K562 (cell line): ENCODE measurements around the gene PRM2. TPM values are rescaled to one million over a fixed set of nuclear protein-coding genes. Genes with fewer than 3 reads are reported as not detected.
A peak's percentile ranks its signal among the peaks of the same experiment; 100 is the strongest.

Experiments
- BCOR ChIP-seq: fragments of 450-650 bp; IDR thresholded peaks from 2 replicates; pipeline ENCODE4 v1.6.1; 2016
- HNRNPUL1 ChIP-seq: fragments of 200-400 bp; formaldehyde crosslinking; IDR thresholded peaks from 2 replicates; pipeline ENCODE4 v1.6.1; 2017; ENCODE audit warnings: low read length
- MGA ChIP-seq: fragments of 450-650 bp; IDR thresholded peaks from 2 replicates; pipeline ENCODE4 v1.6.1; 2016; ENCODE audit warnings: mild to moderate bottlenecking, moderate library complexity
- PATZ1 ChIP-seq: fragments of 250-450 bp; sonication (Bioruptor Pico); IDR thresholded peaks from 2 replicates; pipeline ENCODE4 v1.5.0; 2020; ENCODE audit warnings: mild to moderate bottlenecking, borderline replicate concordance
- PRDM10 ChIP-seq: fragments of 450-650 bp; IDR thresholded peaks from 2 replicates; pipeline ENCODE4 v1.6.1; 2018; ENCODE audit not compliant: partially characterized antibody
- SMARCA5 ChIP-seq: fragments of 450-650 bp; IDR thresholded peaks from 2 replicates; pipeline ENCODE4 v1.6.1; 2016
- SNIP1 ChIP-seq: fragments of 450-650 bp; IDR thresholded peaks from 2 replicates; pipeline ENCODE4 v1.7.1; 2017; ENCODE audit warnings: low read depth, mild to moderate bottlenecking
- TBP ChIP-seq: optimal IDR thresholded peaks from 2 replicates; pipeline ENCODE3; 2011; ENCODE audit warnings: low read depth, low read length, improper control_type of control experiment
- TFAM ChIP-seq: fragments of 250-450 bp; sonication (Bioruptor Pico); conservative IDR thresholded peaks from 2 replicates; pipeline ENCODE4 v1.5.0; 2021; ENCODE audit warnings: mild to moderate bottlenecking, moderate library complexity
- polyA plus RNA-seq, 8 experiments: library from polyadenylated mRNA; depleted of rRNA in 4 of 8; stranded (reverse) in 5 of 8; unstranded in 3 of 8; fragments of >200 nt; fragmentation: Nextera tagmentation in 2 of 8; fragmentation: Illumina TruSeq in 1 of 8; extraction: Ambion mirVana in 2 of 8; extraction: Trizol in 1 of 8; gene quantifications; 2 replicates each; pipeline versions ENCODE4 v1.2.1 to v1.2.3, GENCODE V29; 2011 to 2014; ENCODE audit warnings: inconsistent platforms in 1 of 8, missing spikeins in 1 of 8
- total RNA-seq, 7 experiments: library from RNA; depleted of rRNA in 6 of 7; stranded (reverse); fragments of >200 nt in 6 of 7; fragmentation: Illumina TruSeq in 2 of 7; extraction: Trizol in 2 of 7; gene quantifications; 2 replicates each; pipeline versions ENCODE4 v1.2.1 to v1.2.3, GENCODE V29; 2011 to 2021; ENCODE audit warnings: low replicate concordance in 1 of 7

Gene PRM2
- total and polyA plus RNA-seq, 9 of the 15 experiments (the other 6 are each of a cell fraction or from before 2014, with no cell fraction given), result not detected

- TF ChIP-seq TBP (peak; percentile 72), BCOR (peak; percentile 61), SMARCA5 (0 out of 2 replicates have a peak, but pooled peaks have one; percentile 52), PATZ1 (CRISPR knock-in tag) (peak; percentile 89; the same call in 1 of the 2 replicates), PRDM10 (peak; percentile 5), HNRNPUL1 (no peak), SNIP1 (no peak), MGA (peak; percentile 98), TFAM (CRISPR knock-in tag) (no peak)
These were observed 43.2 kb downstream of the PRM2 start (continued) for GRCh38 chr16:11232852-11233726.
